Stimulated activated CD8-positive, alpha-beta memory T cell treated with anti-CD3 and anti-CD28 coated beads, Interleukin-12 subunit alpha, Interleukin-12 subunit beta, amount 100 ng/mL, for 24 hours (primary cell): Measurements from ENCODE around the gene ATG101.

Experiments used
- DNase-seq: peaks from one replicate; pipeline ENCODE4 v3.0.0-alpha.2; 2020; ENCODE audit errors: extremely low read depth

The ATG101 gene

DNA sequence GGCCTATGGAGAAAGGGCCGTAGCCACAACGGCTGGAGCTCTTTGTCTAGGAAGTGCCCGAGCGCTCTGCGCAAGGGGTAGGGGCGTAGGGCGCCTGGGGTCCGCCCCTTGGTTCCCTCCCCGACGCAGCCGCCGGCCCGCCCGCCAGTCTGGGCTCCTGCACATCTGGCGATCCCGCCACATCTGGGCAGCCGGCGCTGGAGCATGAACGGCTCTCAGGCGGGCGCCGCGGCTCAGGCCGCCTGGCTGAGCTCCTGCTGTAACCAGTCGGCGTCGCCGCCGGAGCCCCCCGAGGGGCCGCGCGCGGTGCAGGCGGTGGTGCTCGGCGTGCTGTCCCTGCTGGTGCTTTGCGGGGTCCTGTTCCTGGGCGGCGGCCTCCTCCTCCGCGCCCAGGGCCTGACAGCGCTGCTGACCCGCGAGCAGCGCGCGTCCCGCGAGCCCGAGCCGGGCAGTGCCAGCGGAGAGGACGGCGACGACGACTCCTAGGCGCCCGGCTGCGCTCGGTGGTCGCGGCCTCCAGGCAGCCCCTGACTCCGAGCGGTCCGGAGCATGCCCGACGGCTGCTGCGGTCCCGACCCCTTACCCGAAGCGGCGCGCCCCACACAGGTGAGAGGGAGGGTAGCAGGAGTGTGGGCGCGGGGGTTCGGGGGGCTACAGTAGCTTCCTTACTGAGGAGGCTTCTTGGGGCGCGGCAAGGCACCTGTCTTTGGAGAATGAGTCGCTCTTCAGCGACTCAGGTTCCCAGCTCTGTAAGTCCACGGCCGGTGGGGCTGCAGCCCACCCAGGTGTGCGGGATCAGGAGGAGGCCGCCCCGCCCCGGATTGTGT, 10.0 kb downstream of the ATG101 start, which contains the start of gene SMIM41:
Gene SMIM41, plus strand, starts transcription at position 129 of the 827 bp plus-strand sequence. Its CDS starts 76 bp downstream, at position 205.
- no peak for DNase-seq

DNA sequence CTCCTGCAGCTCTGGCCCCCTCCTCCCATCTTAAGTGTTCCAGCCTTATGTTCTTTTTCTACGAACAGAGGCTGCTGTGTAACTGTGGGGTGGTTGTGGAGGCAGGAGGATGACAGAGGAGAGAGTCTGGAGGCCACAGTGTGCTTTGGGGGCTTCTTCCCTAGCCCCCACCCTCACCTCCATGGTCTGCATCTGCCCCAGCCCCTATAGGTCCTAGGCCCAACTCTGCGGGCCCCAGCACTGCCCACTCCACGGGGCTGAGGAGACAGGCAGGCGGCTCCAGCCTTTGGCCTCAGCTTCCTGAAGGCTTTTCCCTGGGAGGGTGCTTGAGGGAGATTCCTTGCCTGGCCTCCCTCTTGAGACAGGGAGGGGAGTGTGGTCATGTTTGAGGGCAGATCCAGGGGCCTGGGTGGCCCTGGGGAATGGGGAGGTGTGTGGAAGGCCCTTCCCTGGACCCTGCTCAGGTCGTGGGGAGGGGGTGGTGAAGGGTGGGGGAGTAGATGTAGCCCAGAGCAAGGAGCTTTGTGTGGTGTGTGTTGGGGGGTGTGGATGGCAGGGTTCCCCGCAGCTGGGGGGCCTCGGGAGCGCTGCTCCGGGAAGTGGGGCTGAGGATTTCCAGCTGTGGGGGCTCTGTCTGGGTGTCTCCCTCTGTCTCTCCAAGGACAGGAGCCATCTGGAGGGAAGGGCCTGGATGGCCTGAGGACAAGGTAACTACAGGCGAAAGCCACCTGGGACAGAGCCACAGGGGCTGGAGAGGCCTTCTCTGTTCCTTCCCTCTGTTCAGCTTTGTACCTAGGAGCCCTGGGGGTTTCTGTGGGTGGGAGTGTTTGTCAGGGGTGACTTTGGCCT, 10.8 kb downstream of the ATG101 start:
- DNase-seq: no peak

DNA sequence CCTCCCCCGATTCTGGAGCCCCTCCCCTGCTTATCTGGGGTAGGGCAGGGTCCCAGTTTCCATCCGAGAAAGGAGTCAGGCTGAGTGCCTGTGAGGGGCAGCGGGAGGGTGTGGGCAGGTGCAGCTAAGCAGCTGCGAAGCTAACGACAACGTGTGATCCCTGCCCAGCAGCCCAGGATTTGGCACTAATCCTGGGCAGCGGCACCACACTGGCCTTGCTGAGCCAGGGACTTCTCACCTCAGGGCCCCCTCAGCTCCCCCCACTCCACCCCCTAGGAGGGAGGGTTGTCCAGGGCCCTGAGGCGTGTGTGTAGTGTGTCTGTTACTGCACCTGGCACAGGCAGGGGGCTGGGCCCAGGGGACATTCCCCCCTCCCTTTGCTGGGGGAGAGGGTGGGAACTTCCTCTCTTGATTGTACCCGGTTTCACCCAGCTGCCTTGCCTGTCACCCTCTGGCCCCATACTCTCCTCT, 11.5 kb downstream of the ATG101 start:
- DNase-seq: no peak

- no peak for DNase-seq
Measured at GRCh38 chr12:52082026-52082668, 12.4 kb downstream of the ATG101 start.

DNA sequence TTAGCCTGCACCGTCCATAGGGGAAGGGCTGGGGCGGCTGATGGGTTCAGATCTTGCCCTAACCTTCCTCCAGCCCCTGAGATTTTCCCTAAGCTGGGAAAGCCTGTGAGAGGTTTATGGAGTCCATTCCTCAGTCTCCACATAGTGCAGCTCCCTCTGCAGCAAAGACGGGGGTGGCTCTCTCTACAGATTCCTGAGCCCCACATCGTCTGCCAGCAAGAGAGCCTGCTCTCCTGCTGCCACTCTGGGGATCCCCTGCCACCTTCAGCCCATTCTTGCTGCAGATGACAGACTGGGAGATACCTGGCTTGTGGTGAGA, 12.8 kb downstream of the ATG101 start:
- DNase-seq: no peak

DNA sequence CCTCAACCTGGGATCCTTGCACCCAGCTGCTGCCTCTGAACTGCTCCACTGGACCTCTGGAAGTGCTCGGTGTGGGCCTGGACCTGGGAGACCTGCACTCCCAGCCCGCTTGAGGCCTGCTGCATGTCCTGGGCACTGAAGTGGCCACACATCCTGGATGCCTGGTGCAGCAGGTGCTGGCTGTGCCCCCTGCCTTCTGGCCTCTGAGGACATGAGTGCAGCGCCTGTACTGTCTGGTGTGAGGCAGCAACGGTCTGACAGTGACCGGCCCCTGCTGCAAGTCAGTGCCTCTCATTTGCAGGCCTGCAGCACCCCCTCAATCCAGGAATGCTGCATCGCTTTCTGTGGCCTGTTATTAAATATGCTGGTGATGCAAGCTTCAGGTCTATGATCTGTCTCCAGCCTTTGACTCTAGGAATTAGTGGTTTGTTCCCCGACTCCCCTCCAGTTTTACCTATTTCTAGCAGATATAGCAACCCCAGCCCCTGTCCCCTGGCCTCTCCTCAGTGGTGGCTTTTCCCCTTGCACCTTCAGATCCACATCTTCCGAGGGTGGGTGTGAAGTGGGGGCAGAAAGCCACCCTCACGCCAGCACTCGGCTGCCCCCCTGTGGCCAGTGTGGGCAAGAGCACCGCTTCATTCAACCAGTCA, 13.3 kb downstream of the ATG101 start:
- peak; percentile 16 for DNase-seq

- DNase-seq: no peak
Measured at GRCh38 chr12:52083638-52083996, 13.8 kb downstream of the ATG101 start.

DNA sequence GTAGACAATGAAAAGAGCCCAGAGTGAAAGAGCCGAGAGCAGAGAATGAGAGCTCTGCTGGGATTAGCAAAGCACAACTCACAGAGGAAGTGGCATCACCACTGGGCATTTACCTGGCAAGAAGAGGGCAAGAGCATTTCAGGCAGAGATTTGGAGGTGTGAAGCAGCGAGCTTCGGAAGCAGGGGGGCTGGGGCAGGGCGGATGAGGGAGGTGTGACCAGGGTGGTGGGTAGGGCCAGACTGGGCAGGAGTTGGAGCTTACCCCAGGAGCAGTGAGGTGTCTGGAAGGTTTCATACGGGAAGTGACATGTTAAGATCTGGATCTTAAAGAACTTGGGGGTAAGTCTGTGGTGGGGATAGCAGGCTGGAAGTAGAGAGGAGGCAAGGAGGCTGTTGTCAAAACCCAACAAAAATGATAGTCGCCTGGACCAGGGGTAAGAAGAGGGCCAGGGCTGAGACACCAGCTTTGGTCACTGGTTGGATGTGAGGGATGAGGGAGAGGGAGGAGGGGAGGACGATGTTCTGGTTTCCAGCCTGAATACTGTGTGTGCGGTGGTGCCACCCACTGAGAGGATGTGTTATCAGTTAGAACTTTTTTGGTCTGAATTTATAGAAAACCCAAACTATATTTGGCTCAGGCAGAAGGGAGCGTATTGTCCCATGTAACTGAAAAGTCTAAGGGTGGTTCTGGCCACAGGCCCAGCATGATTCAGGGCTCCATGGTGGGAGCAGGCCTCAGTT, 14.9 kb downstream of the ATG101 start:
- DNase-seq: no peak

DNA sequence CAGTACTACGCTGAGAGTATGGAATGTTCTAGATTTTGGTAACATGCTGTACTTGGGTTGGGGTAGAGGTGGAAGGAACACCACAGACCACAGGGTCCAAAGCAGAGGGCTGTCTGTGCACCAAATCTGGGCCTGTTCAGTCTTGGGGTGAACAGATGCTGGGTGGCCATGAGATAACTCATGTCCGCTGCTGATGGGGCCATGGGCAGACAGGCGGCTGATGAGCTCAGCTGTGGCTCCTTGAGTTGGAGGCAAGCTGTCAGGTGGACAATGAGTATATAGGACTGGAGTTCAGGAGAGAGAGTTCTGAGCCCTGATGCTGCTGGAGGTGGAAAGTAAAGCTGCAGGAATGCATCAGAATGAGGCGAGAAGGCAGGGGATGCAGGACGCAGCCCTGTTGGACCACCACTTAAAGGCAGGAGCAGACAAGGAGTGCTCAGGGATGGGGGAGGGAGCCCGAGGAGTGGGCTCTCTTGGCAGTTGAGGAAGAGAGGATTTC, 16.0 kb downstream of the ATG101 start:
- no peak for DNase-seq

DNA sequence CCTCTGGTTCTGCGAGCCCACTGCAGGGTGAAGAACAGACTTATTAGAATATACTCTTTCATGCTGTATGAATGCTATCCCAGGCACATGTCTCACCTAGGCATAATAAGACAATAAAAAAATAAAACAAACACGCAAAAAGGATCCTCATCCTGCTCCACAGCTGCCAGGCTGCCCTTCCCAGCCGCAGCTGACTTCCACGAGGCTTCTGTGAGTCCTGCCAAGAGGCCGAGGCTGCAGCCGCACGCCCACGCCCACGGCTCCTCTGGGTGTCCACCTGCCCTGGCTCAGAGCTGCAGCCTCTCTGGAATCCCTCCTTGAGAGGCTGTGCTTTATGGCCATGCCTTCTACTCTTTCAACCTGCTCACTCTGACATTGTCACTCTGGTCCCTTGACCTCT, 16.6 kb downstream of the ATG101 start:
- no peak for DNase-seq

DNA sequence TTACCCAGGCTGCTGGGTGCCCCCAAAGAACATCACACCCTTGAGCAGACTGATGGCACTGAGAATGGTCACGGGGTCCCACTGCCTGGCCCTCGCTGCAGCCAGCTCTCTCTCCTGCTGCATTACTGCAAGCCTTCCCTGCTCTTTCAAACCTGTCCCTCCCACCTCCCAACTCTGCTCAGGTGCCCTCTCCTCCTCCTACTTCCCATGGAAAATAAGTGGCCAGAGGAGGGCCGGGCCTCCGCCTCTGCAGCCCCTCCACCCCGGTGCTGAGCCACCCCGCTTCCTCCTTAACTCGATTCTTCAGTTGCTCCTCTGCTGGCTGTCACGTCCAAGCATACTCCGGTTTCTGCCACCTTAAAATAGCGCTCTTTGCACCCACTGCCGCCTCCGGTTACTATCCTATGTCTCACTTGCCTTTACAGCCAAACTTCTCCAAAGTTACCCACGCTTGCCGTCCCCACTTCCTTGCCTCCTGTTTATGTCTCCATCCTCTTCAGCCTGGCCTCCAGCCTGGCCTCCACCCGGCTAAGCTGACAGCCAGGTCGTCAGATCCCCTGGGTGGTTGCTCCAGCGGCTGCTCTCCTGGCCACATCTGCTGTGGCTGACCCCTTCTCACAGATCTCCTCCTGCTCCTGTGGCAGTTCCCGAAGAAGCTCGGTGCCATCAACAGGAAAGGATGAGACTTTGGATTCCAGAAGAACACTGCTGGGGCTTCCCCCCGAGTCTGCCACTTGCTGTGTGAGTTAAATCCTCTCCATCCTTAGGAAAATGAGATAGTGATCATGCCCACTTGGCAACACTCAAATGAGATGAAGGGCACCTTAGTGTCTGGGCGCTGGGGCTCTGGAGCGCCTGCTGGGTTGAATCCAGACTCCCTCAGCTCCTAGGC, 17.4 kb downstream of the ATG101 start:
- DNase-seq: no peak

- DNase-seq: no peak
Measured at GRCh38 chr12:52087961-52088820, 18.4 kb downstream of the ATG101 start.

GRCh38 chr12:52089491-52089890, 19.7 kb downstream of the ATG101 start:
- DNase-seq: no peak

DNA sequence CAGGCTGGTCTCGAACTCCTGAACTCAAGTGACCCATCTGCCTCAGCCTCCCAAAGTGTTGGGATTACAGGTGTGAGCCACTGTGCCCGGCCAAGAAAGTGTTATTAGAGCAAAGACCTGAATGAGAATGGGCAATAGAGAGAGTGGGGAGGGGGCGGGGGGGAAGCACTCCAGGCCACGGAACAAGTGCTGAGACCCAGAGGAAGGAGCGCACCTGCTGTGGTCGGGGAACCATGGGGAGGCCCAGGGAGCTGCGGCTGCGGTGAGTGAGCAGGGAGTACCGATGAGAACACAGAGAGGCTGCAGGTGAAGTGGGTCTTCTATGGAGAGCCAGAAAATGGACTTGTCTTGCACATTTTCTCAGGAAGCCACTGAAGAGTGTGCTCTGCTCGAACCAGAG, 20.5 kb downstream of the ATG101 start:
- DNase-seq: no peak

- DNase-seq: no peak
Measured at GRCh38 chr12:52091061-52091460, 21.3 kb downstream of the ATG101 start.

GRCh38 chr12:52091869-52092268, 22.1 kb downstream of the ATG101 start:
- DNase-seq: no peak

- DNase-seq: no peak
Measured at GRCh38 chr12:52093346-52093745, 23.6 kb downstream of the ATG101 start.

DNA sequence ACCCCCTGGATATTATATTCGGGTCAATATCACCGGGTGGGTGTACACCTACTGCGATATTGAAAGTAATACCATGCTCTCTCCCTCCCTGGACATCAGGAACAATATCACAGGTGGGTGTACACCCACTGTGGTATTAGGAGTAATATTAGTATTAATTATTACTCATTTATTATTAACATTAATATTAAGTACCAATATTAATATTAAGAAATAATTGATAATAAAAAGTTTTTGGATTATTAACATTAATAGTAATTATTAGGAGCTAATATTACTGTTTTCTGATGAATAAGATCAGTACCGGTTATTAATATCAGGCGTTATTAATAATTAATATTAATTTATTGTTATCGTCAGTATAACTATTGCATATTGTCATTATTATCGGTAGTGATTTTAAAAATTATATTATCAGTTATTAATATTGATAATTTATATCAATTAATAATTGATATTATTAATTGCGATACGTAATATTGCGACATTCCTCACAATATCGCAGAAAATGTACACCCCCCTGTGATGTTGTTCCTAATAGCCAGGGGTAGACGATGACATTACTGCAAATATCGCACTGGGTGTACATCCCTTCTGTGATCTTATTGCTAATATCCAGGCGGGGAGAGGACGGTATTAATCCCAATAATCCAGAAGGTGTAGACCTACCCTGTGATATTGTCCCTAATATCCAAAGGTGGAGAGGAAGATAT, 26.7 kb downstream of the ATG101 start:
- no peak for DNase-seq
